ENCODE data around the gene INMT.

INMT gene

DNA sequence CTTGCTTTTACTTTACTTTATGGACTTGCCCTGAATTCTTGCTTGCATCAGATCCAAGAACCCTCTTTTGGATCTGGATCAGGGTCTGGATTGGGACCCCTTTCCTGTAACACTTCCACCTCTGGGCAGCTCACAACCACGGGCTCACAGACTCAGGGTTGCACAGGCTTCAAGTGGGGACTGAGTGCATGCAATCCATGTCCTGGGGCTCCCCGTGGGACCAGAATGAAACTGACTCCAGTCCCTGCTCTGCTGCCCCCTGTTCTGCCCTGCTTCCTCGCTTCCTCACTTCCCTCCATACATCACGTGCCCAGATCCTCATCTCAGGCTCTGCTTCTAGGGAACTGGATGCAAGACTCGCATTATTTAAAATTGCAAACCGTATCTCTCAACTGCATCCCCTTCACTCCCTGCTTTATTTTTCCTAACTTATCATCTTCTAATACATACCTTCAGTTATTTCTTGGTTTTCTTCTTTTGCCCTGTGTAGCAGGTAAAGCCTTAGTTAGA, 23.3 kb upstream of the INMT start:
- H3K4me3 ChIP-seq (ENCODE audit: low read length, poor library complexity, severe bottlenecking): no peak overlapping the region
- H3K79me2 ChIP-seq (ENCODE audit: insufficient read depth, low read length): no peaks in the 10 kb centered on the region
- TF ChIP-seq EZH2phosphoT487 (IDR thresholded peaks at IDR 0.05; ENCODE audit: borderline replicate concordance): no peak
- TF ChIP-seq, protein P1, sequence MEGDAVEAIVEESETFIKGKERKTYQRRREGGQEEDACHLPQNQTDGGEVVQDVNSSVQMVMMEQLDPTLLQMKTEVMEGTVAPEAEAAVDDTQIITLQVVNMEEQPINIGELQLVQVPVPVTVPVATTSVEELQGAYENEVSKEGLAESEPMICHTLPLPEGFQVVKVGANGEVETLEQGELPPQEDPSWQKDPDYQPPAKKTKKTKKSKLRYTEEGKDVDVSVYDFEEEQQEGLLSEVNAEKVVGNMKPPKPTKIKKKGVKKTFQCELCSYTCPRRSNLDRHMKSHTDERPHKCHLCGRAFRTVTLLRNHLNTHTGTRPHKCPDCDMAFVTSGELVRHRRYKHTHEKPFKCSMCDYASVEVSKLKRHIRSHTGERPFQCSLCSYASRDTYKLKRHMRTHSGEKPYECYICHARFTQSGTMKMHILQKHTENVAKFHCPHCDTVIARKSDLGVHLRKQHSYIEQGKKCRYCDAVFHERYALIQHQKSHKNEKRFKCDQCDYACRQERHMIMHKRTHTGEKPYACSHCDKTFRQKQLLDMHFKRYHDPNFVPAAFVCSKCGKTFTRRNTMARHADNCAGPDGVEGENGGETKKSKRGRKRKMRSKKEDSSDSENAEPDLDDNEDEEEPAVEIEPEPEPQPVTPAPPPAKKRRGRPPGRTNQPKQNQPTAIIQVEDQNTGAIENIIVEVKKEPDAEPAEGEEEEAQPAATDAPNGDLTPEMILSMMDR (conservative IDR thresholded peaks at IDR 0.05; ENCODE audit: low read length): no peak
- peaks cover 31% of the 10 kb centered on the region for H3K4me1 ChIP-seq (ENCODE audit: insufficient read depth, low read length, poor library complexity, severe bottlenecking)
- H3F3A ChIP-seq (ENCODE audit: low read depth): no peaks in the 10 kb centered on the region
- H3K9me2 ChIP-seq (replicated peaks; ENCODE audit: low read depth, low read length): no peaks in the 10 kb centered on the region
- peak overlapping the region; percentile 64 for H3K9ac ChIP-seq (ENCODE audit: low read depth, low read length, poor library complexity, severe bottlenecking)
- no peaks in the 10 kb centered on the region for H3K27me3 ChIP-seq (ENCODE audit: insufficient read depth, low read length, poor library complexity, severe bottlenecking)
- no peaks in the 10 kb centered on the region for H3K36me3 ChIP-seq (ENCODE audit: insufficient read depth, low read length)
- peak overlapping the region; percentile 47; the same call in 1 of the 2 replicates for H2AFZ ChIP-seq (ENCODE audit: low read length)
- H3K9me3 ChIP-seq (ENCODE audit: insufficient read depth, low read depth, low read length): no peaks in the 10 kb centered on the region
- no peak overlapping the region for H3K4me2 ChIP-seq (ENCODE audit: low read depth, low read length, poor library complexity, severe bottlenecking)
- no peaks in the 10 kb centered on the region for H4K20me1 ChIP-seq (ENCODE audit: insufficient read depth, low read length, poor library complexity, severe bottlenecking)

DNA sequence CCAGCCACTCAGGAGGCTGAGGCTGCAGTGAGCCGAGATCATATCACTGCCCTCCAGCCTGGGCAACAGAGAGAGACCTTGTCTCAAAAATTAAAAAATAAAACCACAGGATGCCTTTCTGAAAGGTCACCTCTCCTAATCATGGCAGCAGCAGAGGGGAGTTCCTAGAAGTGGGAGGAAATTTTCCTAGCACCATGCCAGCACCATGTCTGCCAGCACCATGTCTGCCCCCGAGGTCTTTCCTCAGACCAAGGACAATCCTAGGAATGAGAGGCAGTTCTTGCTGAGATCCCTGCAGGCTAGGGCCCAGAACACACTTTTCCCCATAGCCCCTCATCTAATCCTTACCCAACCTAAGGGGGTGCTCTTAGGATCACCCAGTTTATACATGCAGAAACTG, 22.3 kb upstream of the INMT start:
- H4K20me1 ChIP-seq (ENCODE audit: insufficient read depth, low read length, poor library complexity, severe bottlenecking): no peaks in the 10 kb centered on the region
- no peak overlapping the region for H3K4me2 ChIP-seq (ENCODE audit: low read depth, low read length, poor library complexity, severe bottlenecking)
- no peaks in the 10 kb centered on the region for H3K9me3 ChIP-seq (ENCODE audit: insufficient read depth, low read depth, low read length)
- H2AFZ ChIP-seq (ENCODE audit: low read length): no peak overlapping the region
- H3K79me2 ChIP-seq (ENCODE audit: insufficient read depth, low read length): no peaks in the 10 kb centered on the region
- no peaks in the 10 kb centered on the region for H3F3A ChIP-seq (ENCODE audit: low read depth)
- no peaks in the 10 kb centered on the region for H3K36me3 ChIP-seq (ENCODE audit: insufficient read depth, low read length)
- H3K4me3 ChIP-seq (ENCODE audit: low read length, poor library complexity, severe bottlenecking): no peak overlapping the region
- TF ChIP-seq, protein P1 (conservative IDR thresholded peaks at IDR 0.05; ENCODE audit: low read length): no peak
- TF ChIP-seq EZH2phosphoT487 (IDR thresholded peaks at IDR 0.05; ENCODE audit: borderline replicate concordance): no peak
- no peak overlapping the region for H3K9ac ChIP-seq (ENCODE audit: low read depth, low read length, poor library complexity, severe bottlenecking)
- H3K4me1 ChIP-seq (ENCODE audit: insufficient read depth, low read length, poor library complexity, severe bottlenecking): peaks cover 31% of the 10 kb centered on the region
- H3K27me3 ChIP-seq (ENCODE audit: insufficient read depth, low read length, poor library complexity, severe bottlenecking): no peaks in the 10 kb centered on the region
- H3K9me2 ChIP-seq (replicated peaks; ENCODE audit: low read depth, low read length): no peaks in the 10 kb centered on the region

DNA sequence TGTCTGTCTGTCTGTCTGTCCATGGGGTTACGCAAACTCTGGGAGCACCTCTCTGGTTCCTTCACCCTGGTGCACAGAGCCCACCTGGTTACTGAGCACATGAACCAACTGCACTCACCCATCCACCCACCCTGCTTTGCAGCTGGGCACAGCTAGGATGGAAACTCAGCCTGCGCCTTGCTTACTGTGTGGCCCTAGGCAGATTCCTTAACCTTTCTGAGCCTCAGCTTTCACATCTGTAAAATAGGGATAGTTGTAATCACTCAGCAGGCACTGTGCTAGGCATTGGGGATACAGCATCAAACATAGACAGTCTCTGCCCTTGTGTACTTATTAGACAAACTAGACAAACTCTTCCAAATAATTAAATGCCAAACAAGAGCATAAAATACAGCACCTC, 21.8 kb upstream of the INMT start:
- H2AFZ ChIP-seq (ENCODE audit: low read length): no peak overlapping the region

More for the DNA sequence above, 21.8 kb upstream of the INMT start:
- no peak overlapping the region for H3K9ac ChIP-seq (ENCODE audit: low read depth, low read length, poor library complexity, severe bottlenecking)
- H3K9me2 ChIP-seq (replicated peaks; ENCODE audit: low read depth, low read length): no peaks in the 10 kb centered on the region
- no peaks in the 10 kb centered on the region for H3K27me3 ChIP-seq (ENCODE audit: insufficient read depth, low read length, poor library complexity, severe bottlenecking)
- no peaks in the 10 kb centered on the region for H3K36me3 ChIP-seq (ENCODE audit: insufficient read depth, low read length)
- H3K9me3 ChIP-seq (ENCODE audit: insufficient read depth, low read depth, low read length): no peaks in the 10 kb centered on the region
- H4K20me1 ChIP-seq (ENCODE audit: insufficient read depth, low read length, poor library complexity, severe bottlenecking): no peaks in the 10 kb centered on the region
- no peak overlapping the region for H3K4me2 ChIP-seq (ENCODE audit: low read depth, low read length, poor library complexity, severe bottlenecking)
- TF ChIP-seq EZH2phosphoT487 (IDR thresholded peaks at IDR 0.05; ENCODE audit: borderline replicate concordance): no peak
- TF ChIP-seq, protein P1 (conservative IDR thresholded peaks at IDR 0.05; ENCODE audit: low read length): no peak
- H3F3A ChIP-seq (ENCODE audit: low read depth): no peaks in the 10 kb centered on the region
- no peak overlapping the region for H3K4me3 ChIP-seq (ENCODE audit: low read length, poor library complexity, severe bottlenecking)
- H3K4me1 ChIP-seq (ENCODE audit: insufficient read depth, low read length, poor library complexity, severe bottlenecking): peaks cover 31% of the 10 kb centered on the region
- no peaks in the 10 kb centered on the region for H3K79me2 ChIP-seq (ENCODE audit: insufficient read depth, low read length)
